GM18507 (cell line): Measurements from ENCODE around the gene MLLT3.

Experiments used
- DNase-seq: peaks from one replicate; pipeline ENCODE4 v3.0.0; 2011; ENCODE audit warnings: low read depth; ENCODE audit not compliant: insufficient read length; ENCODE audit errors: extremely low spot score
- FAIRE-seq: peaks from 2 replicates; lab custom pipeline; 2011; peaks lifted over from hg19 to GRCh38; lab: Jason Lieb, UNC

The MLLT3 gene

DNA sequence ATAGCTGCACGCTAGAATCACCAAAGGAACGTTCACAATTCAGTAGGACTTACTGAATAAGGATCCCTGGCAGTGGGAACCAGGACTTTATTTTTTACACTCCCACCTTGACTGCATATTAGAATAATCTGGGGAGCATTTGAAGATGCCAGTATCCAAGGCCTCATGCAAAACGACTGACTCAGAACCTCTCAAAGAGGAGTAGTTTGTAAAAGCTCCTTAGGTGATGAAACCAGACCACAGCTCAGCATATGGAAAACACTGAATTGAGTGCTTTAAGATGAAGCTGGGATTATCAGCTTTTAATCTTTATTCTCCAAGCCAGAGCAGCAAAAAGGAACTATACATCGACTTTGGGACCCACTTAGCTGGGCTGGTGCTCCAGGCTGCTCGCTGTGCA, 288.3 kb downstream of the MLLT3 start:
- FAIRE-seq (no peak), DNase-seq (no peak)

DNA sequence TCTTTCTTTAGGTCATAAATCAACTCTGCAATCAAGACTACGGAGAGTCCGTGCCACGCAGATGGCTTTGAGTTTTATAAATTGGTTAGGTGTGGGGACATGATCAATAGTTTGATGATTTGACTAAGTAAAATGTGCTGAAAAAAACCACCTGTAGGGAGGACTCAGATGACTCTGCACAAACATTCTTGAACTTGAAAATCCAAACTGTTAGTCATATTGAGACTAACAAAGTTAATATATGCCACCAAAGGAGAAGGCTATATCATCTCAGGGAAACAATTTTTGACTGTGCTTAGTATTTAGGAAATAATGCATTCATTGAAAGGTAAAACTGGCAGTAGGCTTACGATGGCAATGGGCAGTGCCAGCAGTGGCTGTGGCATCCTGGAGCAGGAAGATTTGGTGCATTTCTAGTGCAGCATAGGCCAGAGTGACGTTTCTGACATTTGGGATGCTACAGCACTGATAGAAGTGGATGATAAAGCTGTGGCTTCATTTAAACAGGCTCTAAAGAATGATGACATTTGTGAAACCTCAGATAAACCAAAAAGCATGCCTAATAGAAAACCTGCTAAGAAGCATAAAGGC, 291.1 kb downstream of the MLLT3 start:
- DNase-seq (no peak), FAIRE-seq (peak; percentile 74)

DNA sequence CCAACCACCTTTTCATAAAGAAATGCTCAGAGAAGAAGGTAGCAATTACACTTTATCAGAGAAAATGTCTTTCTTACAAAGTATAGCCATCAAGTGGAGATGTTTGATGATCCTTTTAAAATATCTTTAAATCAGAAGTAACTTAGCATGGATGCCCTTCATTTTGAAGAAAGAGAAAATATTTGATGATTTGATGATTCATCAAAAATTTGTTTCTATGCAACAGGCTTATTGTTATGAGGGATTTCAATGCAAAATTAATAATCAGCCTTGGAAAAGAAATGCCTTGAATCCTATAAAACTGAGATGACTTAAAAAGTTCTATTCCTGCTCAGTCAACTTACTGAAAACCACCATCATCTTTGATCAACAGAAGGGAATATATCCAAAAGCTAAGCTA, 291.6 kb downstream of the MLLT3 start:
- FAIRE-seq, result peak; percentile 5

DNA sequence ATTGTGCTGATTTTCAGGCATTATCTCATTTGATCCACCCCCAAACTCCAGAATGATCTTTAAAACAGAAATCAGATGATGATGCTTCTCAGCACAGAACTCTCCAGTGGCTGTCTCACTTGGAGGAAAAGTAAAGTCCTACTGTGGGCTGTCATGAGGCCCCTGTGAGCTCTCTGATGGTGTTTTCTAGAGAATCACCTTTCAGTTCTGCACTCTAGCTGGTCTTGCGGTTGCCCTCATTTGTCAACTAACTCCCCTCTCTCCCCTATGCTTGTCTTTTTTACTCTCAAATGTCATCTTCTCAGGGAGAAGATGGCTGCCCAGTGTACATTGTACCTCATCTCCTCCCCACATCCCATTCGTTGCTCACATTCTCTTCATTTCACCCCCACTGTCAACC, 295.8 kb downstream of the MLLT3 start:
- FAIRE-seq, result no peak
- DNase-seq, result no peak

More for the DNA sequence above, 291.6 kb downstream of the MLLT3 start:
- no peak for DNase-seq

DNA sequence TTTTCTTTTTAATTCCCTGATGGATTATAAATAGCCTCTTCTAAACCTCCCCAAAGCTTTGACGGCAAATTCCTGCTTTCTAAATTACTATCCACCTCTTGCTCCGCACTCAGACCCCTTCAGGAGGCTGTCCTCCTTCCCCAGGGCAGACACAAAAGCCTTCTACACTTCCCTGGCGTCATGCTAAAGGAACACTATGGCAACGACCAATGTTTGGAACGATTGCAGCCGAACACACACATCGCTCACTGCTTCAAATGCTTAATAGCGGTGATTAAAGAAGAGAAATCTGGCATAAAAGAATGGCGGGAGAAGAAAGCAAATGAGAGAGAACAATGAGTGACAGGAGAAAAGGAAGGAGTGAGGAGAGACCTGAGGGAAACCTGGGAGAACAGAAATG, 297.3 kb downstream of the MLLT3 start:
- no peak for DNase-seq
- FAIRE-seq, result no peak

DNA sequence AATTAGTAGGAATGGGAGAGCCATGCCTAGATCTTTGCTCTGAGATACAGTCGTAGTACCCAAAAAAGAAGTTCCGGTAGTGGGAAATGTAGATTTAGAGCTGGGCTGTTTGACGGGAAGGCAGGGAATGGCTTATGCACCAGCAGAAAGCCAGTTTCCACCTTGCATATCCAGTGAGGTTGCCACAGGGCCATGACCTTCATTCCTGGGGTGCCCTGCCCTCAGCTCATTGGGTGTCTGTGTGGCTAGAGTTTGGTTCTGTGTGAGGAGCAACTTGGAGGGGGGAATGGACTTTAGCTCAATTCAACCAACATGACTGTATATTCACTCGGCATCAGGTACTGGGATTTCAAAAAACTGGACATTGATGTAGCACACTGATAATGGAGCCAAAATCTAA, 300.1 kb downstream of the MLLT3 start:
- DNase-seq (no peak), FAIRE-seq (no peak)

DNA sequence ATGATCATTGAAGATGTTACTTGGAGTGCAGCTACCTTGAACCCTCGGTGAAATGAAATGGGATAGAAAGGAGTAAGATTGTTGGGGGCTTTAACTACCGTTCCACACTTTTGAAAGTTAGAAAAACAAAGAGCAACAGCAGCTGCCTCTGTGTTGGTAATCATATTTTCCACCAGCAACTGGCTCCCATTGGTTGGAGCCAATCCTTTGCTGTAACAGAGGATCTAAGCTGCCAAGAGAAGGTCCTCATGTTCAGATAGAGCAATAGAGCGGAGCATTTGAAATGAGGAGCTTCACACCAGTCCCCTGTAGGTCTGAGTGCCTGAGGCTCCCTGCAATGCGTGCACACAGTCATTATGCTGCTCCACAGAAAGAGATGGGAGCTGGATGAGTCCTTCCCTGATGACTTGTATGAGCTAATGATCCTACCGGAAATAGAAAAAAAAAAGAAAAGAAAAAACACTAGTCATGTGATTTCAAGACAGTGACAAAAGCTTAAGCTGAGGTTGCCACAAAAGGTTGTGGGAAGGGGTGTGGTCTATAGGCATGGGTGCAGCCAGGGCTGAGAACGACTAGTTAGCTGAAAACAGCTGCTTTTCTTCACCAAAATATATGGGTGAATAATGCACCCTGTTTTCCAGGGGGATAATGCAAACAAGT, 300.7 kb downstream of the MLLT3 start:
- FAIRE-seq (no peak), DNase-seq (no peak)

DNA sequence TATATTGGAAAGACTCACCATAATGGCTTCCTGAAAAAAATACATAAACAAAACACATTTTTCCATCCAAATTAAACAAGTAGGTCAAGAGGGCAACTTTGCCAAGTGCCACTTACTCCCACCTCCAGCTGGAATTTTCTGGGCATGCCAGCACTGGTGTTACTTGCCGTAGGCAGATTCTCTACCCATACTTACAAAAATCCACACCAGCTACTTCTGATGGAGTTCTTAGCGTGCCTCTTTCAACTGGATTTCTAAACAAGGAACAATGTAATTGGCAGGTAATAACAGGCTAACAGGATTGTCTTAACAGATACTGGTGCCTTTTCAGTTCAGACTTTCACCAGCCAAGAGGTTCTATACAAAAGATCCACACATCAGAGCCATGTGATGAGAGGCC, 301.4 kb downstream of the MLLT3 start:
- FAIRE-seq (no peak), DNase-seq (no peak)

DNA sequence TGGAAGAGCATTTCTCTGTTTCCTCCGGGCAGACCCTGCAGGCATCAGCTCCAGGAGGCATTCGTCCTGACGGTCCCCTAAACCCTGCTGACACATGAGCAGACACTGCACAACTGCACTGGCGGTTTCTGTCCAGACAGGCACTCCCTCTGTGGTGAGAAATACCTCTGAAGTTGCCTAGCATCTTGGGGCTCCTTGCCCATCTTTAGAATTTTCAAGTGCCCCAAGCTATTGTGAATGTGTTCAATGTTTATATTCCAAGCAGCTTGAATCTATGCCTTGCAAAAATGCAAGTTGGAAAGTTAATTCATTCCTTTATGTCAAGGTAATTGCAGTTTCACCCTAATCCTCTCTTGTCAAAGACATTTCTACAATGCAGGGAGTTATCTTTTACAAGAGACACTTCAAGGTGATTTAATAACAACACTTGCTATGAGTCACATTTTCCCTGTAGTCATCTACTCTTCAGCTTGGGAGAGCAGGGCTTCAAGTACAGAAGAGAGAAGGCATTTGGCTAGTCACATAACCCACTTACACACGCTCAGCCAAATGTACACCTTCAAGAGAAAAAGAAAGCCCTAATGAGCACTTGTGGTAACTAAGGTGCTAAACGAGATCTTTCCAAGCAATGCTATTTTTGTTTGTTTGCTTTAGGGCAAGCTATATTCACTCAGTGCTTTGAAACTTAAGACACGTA, 302.5 kb downstream of the MLLT3 start:
- no peak for FAIRE-seq
- DNase-seq, result no peak

DNA sequence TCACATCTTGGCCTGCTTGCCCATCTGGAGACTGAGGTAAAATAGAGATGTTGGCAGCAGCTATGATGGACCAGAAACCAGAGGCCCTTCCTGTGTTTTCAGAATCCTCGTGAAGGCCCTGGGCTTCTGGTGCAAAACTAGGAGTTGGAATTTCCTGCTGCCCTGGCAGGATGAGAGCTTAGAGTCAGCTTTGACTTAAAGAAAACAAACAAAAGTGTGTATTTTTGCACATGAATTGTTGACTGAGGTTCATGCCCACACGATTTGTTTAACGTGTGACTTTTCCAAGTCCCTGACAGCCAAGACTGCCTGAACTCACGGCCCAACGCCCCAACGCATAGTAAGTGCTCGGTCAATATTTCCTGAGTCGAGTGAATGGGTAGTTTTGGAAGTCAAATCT, 303.1 kb downstream of the MLLT3 start:
- no peak for FAIRE-seq
- DNase-seq, result no peak

DNA sequence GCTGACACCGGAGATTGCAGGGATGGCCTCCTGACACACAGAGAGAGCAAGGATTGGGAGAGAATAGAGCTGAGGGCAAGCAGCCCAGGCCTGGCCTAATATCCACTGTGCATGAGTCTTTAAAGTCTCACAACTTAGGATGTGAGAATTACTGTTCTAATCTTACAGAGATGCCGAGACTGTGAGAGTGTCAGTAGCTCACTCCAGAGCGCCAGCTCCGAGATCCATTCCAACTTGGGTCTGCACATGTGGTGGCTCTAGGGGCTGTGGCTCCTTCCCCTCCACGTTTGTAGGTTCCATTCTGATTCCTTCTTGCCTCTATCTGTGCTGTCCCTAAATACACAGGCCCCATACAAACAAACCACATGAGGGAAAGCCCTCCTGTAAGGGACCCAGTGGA, 304.6 kb downstream of the MLLT3 start:
- DNase-seq, result no peak
- no peak for FAIRE-seq

DNA sequence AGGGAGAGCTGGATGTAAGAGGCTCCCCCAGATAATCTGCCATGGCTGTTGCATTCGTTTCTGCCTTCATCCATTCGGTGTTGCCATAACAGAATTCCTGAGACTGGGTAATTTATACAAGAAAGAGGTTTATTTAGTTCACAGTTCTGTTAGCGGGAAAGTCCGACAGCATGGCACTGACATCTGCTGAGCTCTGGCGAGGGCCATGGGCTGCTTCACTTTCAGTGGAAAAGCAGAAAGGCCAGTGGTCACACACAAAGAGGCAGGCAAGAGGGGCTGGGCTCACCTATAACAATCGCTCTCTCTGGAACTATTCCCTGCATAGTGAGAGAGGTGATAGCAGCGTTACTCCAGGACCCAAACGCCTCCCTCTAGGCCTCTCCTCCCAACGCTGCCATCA, 305.9 kb downstream of the MLLT3 start:
- no peak for DNase-seq
- no peak for FAIRE-seq

DNA sequence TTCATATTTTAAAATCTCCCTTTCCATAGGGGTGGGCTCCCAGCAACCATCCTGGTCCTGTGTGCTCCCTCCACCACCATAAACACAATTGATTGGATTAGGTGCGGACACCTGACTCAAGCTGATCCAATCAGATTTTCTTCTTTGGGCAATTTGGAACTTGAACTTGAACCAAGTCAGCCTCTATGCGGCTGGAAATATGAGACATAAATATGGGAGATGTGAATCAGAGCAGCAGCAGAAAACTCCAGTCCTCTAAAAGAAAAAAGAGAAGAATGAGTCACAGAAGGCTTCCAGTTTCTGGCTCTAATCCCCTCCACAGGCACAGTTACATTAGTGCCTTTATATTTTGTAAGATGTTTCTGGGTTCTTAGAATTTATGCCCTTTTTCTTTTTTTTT, 306.6 kb downstream of the MLLT3 start:
- no peak for FAIRE-seq
- DNase-seq, result no peak

DNA sequence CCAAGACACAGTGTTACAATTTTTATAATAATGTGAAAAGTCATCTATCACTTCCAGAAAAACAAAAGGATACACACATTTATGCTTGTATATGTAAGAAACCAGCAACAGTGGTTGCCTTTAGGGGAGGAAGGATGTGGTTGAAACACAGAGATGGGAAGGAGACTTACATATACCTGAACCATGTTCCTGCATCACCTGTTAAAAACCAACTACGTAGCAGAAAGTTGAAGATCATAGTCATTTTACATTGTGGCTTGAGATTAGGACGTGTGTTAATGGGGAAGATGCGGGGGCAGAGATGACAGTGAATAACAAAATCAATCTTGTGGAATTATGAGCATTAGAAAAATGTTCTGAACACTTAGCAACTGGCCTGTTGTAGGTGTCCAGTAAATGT, 307.3 kb downstream of the MLLT3 start:
- FAIRE-seq, result no peak
- DNase-seq, result no peak

DNA sequence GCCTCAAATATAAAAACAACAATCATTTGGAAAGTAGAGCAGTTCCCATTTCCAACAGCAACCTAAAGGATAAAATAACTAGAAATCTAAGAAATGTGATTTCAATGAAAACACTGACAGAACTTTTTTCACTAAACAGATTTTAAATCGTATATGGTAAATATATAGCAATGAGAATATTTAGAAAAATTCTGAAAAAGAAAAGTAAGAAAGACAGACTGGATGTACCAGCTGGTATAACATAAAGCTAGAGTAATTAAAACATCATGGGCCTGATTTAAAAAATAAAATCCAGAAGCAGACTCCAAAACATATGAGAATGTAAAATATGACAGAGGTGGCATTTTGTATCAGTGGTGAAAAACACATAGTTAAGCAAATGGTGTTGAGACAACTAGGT, 308.9 kb downstream of the MLLT3 start:
- FAIRE-seq (no peak), DNase-seq (no peak)

DNA sequence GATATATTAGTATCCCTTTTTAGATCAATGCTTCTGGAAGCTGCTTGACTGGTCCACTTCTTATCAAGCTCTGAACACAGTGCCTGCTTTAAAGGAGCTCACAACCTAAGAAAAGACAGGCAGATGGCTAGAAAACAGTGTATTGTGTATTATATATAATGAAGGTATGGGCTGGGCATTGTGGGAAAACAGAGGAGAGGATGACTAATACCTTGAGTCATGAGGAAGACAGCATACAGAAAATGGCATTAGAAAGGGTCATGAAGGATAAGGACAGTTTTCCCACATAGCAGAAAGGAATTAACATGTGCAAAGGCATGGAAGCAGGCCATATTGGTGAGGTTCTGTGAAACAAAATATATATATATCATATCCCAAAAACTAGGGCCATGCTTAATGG, 309.6 kb downstream of the MLLT3 start:
- DNase-seq, result no peak
- no peak for FAIRE-seq

DNA sequence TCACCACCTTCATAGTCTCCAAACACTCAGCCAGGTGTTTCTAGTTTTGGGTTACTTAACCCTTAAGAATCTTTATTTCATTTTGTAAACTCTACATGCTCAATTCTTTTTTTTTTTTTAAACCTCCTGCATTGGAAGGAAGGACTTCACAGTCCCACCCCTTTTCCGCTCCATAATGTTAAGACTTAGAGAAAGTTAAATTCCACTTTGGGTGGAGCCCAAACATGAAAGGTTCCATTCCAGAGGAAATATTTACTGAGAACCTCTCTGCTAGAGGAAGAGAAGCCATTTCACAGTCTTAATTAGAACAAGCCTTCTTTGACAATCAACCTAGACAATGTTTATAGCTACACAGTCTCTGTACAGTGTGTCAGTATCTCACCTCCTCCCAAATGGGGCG, 312.3 kb downstream of the MLLT3 start:
- FAIRE-seq (no peak), DNase-seq (no peak)

DNA sequence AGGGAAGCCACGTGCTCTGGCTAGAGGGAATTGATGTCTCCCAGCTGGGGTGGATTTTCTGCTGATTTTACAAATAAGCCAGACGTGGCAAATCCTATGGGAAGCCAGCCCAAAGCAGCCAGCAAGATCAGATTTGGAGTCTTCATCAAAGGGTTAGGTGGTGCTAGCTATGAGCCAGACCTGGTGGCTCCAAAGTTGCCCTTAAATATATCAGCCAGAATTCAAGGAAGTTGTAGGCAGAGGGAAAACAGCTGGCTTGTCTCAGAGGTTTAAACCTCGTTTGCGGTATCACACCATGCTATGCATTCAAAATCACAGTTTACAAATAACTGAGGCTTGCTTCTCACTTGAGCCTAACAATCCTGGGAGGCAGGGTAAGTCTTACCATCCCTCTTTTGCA, 313.2 kb downstream of the MLLT3 start:
- FAIRE-seq (no peak), DNase-seq (no peak)

DNA sequence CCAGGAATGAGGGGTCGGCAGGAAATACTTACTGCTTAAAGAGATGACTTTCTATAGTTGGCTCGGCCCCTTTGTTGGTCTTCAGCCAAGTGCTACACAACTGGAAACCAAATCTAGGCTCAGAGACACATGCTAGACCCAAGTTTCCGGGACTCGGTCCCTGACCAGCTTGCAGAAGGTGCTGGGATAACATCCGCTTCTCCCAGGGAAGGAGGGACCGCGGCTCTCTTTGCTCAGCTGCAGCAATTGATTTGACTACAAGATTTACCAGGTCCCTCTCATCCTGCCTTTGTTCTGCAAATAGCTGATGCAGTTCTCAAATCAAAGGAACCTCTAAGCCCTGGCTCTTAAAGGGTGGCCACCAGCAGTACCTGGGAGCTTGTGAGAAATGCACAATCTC, 314.7 kb downstream of the MLLT3 start:
- DNase-seq, result no peak
- FAIRE-seq, result no peak

DNA sequence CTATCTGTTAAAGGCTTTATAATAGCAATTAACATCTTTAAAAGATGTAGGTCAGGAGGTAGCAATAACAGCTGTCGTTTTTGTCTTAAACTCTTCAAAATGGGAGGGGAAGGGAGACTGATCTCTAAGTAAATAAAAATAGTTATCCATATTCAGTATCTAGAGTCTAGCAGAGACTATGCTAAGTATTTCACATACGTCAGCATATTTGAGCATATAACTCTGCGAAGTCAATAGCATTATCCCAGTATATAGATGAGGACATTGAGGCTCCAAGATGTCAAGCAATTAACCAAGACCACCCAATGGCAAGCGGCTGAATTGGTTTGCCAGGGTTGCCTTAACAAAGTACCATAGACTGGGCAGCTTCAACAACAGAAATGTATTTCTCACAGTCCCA, 316.8 kb downstream of the MLLT3 start:
- DNase-seq, result no peak
- FAIRE-seq, result no peak

DNA sequence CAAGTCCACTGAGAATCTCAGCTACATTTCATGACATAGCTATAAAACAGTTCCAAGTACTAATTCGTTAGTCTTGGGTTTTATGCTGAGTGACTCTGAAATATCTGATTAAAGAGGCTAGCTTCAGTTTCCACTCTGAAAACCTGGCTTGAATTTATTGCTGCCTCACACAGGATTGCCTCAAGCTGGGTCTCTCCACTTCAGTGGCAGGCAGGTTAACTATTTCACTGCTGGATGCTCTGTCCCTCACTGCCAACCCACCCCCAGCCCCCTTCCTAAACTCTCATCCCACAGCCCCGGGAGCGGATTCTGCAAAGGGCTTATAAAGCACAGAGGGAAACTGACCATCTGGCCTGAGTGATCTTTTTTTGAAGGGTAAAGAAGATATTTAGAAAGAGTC, 318.3 kb downstream of the MLLT3 start:
- DNase-seq, result no peak
- FAIRE-seq, result no peak
